ENCODE measurements around the gene FAM3A.

The FAM3A gene

DNA sequence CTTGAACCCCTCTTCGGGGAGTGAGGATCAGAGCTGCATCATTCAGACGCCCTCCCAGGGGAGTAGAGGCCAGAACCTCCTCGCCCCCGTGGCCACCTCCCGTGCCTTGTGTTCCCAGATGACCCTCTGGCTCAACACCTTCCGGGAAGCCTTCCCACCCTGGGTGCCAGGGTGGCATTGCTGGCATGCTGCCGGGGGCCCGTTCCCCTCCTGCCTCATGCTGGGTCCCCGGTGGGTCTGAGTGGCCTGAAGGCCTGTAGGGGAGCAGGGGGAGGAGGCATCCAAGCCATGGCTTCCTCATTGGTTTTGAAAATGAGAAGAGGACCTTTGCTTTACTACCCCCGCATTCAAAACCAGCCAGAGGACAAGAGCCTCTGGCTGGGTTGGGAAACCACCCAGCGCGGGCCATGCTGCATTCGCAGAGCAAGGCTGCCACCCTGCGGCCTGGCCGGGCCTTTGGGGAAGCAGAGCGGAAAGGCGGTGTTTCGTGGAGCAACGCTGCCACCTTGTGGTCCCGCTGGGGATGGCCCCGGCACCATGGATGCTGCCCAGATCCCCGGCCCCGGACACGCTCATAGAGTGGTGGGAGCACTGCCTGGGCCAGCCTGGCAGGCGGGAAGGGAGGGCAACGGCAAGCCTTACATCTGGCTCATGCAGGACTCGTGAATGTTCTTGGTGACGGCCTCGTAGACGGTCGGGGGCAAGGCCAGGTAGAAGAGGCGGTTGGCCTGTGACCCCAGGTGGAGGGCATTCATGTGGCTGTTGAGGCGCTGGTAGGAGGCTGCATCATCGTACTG, 18.7 kb upstream of the FAM3A start:
- DNase-seq = peak; percentile 61

DNA sequence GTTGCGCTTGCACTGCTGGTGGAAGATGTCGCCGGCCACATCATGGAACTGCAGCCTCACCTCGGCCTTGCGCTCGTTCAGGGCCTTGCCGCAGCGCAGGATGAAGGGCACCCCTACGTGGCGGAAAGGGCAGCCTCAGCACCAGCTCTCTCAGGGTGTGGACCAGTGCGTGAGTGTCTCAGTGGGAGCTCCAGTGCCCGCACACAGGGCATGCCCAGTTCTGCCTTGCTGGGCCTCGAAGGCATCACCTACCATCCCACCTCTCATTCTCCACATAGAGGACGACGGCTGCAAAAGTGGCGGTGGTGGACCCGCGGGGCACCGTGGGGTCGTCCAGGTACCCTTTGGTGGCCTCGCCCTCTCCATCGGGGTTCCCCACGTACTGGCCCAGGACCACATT, 16.7 kb upstream of the FAM3A start:
- no peak for DNase-seq

DNA sequence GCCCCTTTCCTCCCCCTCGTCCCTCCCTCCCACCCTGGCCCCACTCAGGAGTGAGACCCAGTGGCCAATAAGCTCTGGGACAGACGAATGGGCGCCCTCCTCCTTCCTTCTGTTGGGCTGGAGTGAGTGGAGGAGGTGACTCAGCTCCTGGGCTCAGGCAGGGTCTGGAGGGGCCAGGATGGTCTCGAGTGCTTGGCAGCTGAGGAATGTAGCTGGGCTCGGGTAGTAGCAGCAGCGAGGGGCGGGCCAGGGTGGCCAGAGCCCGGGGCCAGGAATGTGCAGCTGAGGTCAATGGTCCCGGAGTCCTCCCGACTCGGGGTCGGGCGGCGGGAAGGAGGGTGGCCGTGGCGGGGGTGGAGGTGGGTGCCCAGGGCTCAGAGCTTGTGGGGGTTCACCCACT, 15.6 kb upstream of the FAM3A start:
- DNase-seq = peak; percentile 51

DNA sequence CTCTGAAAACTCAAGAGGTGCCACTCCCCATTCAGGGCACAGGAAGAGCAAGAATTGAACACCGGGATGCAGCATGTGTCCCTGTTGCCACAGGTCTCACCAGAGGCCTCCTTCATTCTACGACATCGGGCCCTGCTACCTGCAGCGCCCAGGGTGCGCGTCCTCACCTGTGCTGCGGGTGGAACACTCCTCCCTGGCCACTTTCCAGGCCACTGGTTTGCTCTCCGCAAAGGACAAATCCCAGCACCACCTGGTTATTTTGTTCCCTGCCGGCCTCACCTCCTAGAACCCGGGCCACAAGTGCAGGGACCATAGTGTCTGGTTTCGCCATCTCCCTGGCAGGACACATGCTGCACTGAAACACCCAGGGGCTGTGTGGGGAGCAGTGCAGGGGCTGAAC, 14.3 kb upstream of the FAM3A start:
- no peak for DNase-seq

DNA sequence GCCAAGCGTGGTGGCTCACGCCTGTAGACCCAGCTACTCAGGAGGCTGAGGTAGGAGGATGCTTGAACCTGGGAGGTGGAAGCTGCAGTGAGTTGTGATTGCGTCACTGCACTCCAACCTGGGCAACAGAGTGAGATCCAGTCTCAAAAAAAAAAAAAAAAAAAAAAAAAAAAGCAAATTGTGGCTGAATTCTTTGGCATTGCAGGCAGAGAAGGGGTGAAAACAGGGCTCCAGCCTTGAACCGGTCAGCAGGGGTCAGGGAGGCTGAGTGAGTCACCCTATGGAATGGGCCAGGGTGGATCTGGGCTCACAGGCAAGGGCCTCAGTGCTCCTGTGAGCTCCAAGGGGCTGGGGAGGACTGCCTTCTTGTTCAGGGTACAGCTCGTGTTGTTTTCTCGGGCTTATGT, 13.2 kb upstream of the FAM3A start:
- no peak for DNase-seq

DNA sequence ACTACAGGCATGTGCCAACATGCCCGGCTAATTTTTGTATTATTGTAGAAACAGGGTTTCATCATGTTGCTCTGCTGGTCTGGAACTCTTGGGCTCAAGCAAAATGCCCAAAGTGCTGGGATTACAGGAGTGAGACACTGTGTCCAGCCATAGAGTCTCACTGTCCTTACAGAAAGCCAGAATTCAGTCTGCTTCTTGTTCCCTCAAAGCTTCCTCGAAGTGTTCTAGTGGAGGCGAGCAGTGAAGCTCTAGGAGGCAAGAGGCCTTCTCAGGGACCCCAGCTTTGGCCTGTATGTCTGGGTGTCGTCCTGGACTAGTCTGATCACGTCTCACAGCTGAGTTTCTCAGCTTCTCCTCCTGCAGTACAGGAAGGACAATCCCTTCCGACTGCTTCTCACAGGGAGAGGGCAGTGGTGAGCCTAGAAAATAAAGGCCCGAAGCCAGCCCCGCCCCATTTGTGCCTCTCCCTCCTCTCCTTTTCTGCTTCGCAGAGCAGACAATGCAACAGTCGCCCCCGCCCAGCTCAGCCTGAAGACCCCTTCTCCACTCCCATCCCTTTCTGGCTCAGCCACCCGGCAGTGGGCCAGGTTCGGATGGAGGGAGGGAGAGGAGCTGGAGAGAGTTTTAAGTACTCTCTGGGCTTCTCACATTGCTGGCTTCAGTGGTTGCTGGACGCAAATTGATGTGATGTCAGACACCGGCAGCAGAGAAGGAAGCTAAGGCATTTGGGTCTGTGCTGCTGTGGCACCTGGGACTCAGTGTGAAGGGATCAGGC, 11.1 kb upstream of the FAM3A start:
- DNase-seq = peak; percentile 42

DNA sequence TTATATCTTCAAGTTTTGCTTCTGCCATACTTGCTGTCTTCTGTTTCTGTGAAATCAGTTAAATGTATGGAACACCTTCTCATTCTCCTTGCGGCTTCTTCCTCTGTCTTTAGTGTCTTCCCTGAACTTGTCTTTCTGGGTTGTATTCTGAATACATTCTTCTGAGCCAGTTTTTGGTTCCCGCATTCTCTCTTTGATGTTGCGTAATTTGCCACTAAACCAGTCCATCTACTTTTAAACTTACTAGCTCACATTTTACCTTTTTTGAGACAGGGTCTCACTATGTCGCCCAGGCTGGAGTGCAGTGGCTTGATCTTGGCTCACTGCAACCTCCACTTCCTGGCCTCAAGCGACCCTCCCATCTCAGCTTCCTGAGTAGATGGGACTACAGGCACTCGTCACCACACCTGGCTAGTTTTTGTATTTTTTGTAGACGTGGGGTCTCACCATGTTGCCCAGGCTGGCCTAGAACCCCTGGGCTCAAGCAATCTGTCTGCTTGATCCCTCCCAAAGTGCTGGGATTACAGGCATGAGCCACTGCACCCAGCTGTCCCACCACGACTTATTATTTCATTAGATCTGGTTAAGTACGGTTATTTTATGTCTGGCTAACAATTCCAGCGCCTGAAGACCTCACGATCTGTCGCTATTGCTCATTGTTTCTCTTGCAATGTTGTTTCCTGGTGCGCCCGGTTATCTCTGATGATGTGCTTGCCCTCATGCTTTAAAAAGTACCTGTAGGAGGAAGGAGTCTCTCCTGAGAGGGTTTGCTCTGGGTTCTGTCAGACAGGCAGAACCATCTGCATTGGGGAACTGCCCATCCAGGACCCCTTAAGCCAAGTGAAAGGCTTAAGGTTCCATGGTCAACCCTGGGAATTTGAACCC, 9.8 kb upstream of the FAM3A start:
- no peak for DNase-seq

DNA sequence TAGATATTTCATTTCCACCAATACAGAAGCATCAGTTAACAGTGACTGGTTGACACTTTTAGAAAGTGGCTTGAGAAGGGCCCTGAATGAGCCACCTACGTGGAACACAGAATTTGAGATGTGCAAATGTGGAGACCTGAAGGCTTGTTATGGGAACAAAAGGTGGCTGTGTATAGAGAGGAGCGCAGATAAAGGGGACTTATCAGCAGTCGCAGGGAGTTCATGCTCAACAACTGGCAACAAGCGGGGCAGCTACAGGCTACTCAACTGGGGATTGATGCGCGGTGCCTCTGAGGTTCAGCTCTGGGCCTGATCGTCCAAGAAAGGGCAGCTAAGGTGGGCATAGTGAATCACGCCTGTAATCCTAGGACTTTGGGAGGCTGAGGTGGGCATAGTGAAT, 3.4 kb upstream of the FAM3A start:
- DNase-seq = no peak

DNA sequence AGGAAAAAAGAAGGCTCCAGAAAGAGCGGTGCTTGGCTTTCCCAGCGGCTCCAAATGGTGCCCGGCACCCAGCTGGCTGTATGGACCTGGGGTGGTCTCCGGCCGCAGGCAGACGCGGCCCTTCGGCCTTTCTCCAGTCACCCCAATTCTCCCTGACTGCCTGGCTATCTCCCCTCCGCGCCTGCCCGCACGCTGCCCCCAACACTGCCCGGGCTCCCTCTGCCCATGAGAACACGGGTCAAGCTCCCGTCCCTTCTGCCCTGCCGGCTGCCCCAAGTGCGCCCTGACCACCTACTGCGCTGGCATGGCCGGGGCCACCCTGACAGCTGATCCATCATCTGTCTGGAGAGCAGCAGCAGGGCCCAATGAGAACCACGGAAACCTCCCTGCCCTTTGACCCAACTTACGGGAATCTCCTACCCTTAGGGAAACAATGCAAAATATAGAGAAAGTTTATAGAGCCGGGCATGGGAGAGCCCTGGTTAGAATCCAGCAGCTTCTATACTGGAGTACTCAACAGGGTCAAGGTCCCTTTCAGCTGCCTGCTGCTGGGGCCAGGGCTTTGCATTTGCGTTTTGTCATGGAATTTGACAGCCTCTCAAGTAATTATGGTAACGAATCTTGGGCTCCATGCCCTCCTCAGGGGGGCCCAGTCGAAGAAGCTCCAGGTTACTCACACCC, 1.2 kb upstream of the FAM3A start:
- no peak for DNase-seq

DNA sequence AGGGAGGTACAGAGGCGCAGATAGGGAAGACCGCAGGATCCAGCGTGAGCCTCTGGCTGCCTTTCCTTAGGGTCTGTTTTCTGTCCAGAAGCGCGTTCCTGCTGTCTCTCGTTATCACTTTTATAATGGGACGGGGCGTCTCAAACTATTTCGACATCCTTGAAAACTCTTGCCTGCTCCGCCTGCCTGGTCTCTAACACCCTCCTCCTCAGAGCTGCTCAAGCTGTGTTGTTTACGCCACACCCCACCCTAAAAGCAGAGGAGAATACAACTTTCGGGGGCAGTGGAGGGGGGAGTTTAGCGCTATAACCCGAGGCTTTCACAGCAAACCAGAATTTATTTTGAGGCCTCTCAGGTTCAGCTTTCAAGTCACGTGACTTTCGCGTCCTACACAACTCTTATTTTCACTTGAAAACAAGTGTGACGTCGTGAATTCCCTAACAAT, 646 bp upstream of the FAM3A start:
- no peak for DNase-seq

DNA sequence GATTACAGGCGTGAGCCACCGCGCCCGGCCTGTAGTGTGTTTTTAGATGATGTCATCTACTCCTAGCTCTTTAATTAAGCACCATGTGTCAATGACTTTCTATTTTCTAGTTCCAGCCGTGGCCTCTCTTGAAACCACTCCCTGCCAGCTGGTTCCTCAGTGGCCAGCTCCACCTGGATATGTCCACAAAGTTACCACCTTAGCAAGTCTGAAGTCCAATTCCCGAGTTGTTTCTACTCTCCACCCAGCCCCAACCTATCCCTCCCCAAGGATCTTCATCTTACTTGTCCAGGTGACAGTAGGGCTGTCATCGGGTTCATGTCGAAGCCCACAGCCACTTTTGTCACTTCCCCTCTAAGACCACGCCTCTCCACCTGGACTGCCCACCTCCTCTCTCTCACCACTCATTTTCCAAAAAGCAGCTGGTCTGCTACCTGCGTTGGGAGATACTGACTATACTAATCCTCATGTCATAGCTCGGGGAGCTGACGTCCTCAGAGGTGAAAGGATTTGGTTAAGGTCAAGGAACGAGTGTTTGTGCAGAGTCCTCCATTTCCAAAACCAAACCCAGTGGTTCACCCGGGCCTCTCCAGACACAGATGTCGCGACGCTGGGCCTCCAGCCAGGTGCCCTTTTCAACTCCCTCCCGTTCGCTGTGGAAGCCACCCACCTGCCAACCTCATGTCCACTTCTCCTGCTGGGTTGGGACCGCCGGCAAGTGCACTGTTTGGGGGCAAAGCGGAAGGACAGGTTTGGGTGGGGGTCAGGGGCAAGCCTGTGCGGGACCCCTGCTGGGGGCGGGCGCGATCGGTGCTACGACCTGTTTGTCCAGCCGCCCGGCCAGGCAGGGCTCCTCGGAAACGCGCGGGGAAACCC, 704 bp downstream of the FAM3A start:
- DNase-seq = no peak

DNA sequence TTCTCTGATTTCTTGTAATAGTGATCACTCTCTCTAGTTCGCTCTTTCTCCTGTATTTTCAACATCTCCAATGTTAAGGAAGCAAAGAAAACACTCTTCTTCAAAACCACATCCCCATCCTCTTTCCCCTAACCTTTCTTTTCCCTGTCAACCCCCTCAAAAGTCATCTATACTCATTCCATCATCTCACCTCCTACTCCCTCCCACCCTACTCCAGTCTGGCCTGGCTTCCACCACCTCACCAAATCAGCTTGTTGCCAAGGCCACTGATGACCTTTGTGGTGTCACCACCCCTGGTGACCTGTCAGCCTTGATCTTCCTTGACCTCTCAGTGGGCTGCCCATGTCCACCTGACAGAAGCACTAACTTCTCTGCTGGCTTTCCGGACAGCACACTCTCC, 2.3 kb downstream of the FAM3A start:
- DNase-seq = no peak

DNA sequence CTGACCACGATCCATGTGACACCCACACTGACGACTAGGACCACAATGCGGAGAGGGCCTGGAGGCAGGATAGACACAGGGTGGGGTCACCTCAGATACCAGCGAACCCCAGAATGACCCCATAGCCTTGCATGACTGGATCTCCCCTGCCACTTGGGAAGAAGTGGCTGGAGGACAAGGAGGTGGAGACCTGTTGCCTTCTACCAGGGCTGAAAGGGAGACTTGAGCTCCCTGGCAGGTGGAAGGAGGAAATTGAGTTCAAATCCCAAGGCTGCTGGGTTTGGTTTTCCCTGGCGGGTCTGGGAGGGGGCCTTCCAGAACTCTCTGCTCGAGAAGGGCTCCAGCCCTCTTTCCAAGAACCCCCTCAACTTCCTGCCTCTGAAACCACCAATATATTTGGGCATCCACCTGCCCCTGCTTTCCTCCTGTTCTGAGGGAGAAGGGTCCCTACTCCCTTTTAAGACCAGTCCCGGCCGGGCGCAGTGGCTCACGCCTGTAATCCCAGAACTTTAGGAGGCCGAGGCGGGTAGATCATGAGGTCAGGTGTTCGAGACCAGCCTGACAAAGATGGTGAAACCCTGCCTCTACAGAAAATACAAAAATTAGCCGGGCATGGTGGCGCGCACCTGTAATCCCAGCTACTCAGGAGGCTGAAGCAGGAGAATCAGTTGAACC, 3.0 kb downstream of the FAM3A start:
- no peak for DNase-seq

DNA sequence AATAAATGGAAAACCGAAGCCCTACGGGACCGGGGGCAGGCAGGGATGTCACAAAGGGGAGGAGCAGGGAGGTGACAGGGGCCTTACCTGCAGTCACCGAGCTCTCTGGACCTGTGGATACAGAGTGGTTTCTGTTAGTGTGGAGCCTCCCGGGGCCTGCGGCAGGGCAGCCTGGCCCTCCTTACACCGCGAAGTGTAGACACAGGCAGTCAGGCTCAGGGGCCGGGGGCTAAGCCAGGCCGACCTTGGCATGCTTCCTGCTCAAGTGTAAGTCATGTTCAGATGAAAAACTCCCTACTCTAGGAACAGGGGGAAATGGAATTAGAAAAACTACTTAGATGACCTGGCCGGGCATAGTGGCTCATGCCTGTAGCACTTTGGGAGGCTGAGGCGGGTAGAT, 4.3 kb downstream of the FAM3A start:
- DNase-seq = no peak

DNA sequence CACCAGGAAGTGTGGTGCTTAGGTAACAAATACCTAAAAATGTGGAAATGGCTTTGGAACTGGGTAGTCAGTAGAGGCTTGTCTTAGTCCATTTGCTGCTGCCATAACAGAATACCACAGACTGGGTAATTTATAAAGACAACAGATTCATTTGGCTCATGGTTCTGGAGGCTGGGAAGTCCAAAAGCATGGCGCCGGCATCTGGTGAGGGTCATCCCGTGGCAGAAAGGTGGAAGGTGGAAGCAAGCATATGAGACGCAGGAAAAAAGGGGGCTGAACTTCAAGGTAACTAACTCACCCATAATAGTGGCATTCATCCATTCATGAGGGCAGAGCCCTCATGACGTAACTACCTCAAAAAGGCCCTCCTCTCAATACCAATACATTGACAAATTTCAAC, 6.6 kb downstream of the FAM3A start:
- DNase-seq = no peak

DNA sequence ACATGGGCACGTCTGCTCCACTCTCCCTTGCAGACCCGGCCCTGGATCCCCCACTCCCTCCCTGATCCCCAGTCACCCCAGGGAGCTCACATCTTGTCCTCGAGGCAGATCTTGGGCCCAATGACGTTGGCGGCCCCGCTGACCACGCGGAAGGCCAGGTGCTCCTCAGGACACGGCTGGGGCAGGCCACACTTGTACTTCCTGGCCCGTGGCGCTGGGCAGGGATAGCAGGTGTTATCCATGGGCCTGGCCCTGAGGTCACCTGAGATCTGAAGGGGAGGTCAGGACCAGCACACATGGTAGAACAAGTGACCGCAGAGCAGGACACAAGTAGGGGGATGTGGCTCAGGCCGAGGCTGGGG, 7.7 kb downstream of the FAM3A start:
- no peak for DNase-seq

DNA sequence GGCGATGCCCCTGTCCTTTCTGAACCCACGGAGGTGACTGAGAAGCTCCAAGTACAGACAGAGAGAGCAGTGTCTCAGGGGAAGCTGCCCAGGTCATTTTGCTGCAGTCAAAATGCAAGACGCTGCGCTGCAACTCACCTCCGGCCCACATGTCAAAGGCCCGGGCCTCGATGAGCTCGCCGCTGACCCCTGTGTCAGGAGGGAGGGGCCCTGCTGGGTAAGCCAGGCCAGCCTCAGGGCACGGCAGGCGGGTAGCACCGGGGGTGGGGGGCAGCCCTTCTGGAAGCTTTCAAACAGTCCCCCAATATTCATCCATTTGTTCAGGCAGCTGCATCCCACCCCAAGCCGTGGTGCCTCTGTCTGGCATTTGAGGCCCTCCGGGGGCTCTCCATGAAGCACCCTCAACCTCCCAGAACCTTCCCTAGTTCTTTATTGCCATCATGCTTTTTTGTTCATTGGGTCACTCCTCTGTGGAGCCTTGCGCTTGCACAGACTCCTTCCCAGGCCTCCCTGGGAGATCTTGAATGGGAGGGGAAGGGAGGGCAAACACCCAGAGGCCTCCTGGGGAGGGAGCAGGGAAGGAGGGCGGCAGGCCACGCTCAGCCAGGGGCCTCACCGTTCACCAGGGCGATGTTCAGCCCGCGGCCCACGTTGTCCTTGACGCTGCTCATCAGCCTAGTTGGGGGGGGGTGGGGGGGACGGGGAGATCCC, 8.2 kb downstream of the FAM3A start:
- DNase-seq = no peak

DNA sequence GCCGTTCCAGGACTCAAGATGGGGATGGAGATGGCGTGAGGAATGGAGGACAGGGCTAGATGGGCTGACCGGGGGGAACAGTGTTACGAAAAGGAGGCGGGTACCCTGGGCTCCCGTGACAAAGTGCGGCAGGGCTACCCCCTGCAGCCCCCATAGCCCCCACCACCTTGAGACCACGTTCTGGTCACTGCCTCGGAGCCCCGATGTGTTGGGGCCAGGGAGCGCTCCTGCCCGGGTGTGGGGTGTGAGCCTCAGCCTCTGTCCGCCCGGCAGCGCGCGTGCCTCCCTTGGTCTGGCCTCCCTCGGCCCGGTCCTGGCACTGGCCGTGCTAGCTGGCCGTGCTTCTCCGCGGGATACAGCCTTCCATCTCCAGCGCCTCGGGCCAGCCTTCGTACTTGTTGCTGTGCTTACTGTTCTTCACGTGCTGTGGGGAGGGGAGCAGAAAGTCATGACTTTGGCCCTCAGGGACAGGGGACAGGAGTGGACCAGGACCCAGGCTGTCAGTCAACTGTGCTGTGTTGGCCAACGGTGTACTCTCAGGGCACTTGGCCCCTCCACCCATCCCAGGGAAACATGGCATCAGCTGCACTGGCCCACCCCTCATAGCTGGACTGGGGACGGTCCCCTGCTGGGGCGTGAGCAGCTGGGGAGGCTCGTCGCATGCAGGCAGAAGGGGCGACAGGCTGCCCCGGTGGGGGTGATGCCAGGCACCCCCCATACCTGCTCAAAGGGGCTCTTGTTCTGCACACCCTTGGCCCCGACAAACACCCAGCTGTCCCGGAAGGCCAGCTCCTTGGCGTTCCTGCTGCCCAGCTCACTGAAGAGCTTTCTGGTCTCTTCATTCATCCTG, 9.3 kb downstream of the FAM3A start:
- DNase-seq = no peak

DNA sequence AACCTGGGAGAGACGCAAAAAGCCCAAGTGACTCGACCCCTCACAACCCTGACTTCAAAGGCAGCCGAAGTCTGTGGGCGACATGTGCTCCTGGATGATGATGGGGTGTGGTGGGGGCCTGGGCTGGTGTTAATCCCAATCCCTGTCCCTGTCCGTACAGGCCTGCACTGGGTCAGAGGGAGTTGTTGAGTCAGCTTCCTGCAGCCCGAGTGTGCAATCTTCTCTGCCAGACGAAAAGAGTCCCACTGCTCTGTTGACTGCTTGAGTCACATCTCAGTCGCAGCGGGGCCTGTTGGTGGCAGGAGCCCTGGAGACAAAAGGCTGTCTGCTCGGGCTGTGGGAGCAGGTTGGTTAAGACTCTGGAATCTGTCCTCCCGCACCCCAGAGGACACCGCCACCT, 10.3 kb downstream of the FAM3A start:
- no peak for DNase-seq

DNA sequence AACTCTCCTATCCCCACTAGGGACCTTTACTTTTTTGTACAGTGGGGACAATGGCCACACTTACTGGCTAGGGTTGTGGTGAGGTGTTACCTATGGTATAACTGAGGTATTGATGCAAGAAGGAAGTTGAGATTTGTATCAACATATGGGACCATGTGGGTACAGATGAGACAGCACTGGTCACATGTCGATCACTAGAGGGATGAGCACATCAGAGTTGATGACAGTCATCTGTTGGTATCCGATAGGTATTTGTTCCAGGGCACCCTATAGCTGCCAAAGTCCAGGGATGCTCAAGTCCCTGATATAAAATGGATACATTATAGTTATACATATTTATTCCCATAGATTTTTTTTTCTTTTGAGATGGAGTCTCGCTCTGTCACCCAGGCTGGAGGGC, 13.0 kb downstream of the FAM3A start:
- DNase-seq = no peak
